Glutamatergic neuron (in vitro differentiated cells): ENCODE data around the gene THAP7. TPM values are rescaled to one million over a fixed set of nuclear protein-coding genes. Genes with fewer than 3 reads are reported as not detected.

Experiments
- DNase-seq: peaks from one replicate; pipeline ENCODE4 v3.0.0; 2022
- H3K27ac Mint-ChIP-seq: one replicate; pipeline ENCODE4 v1.8.0; 2020; ENCODE audit warnings: mild to moderate bottlenecking, mixed read lengths, inconsistent platforms; ENCODE audit not compliant: unreplicated experiment
- H3K27me3 Mint-ChIP-seq: one replicate; pipeline ENCODE4 v1.8.0; 2020; ENCODE audit warnings: mild to moderate bottlenecking, moderate library complexity, mixed read lengths, inconsistent platforms; ENCODE audit not compliant: unreplicated experiment
- H3K36me3 Mint-ChIP-seq: one replicate; pipeline ENCODE4 v1.8.0; 2020; ENCODE audit warnings: mild to moderate bottlenecking, mixed read lengths, inconsistent platforms; ENCODE audit not compliant: unreplicated experiment
- H3K4me1 Mint-ChIP-seq: one replicate; pipeline ENCODE4 v1.8.0; 2020; ENCODE audit warnings: mild to moderate bottlenecking, low read depth, mixed read lengths, inconsistent platforms; ENCODE audit not compliant: unreplicated experiment
- H3K4me3 Mint-ChIP-seq: one replicate; pipeline ENCODE4 v1.8.0; 2020; ENCODE audit warnings: mild to moderate bottlenecking, mixed read lengths, inconsistent platforms; ENCODE audit not compliant: unreplicated experiment
- H3K9me3 Mint-ChIP-seq: one replicate; pipeline ENCODE4 v1.8.0; 2020; ENCODE audit warnings: mild to moderate bottlenecking, moderate library complexity, mixed read lengths, inconsistent platforms; ENCODE audit not compliant: unreplicated experiment
- total RNA-seq: library from RNA; stranded (reverse); fragmentation: NEBNext Ultra II Directional; extraction: Animal tissue kit (Norgen Biotek cat#: 25700); gene quantifications from one replicate; pipeline ENCODE4 v1.2.1, GENCODE V29; 2021; ENCODE audit not compliant: unreplicated experiment
- TF ChIP-seq, protein P1 (sequence below): fragments of 200-600 bp; sonication (generic); IDR thresholded peaks from one replicate; pipeline ENCODE4 v1.5.0; 2021; ENCODE audit not compliant: partially characterized antibody, unreplicated experiment

The THAP7 gene
- total RNA-seq, 1 donor from 2014 or later: 17.8 TPM

- Mint-ChIP-seq H3K27me3 (peaks cover 16% of the 10 kb centered on the region), H3K27ac (peak overlapping the region; percentile 82), H3K4me1 (peaks cover 39% of the 10 kb centered on the region), H3K4me3 (no peak overlapping the region), H3K9me3 (peaks cover 19% of the 10 kb centered on the region), H3K36me3 (no peaks in the 10 kb centered on the region)
- TF ChIP-seq, protein P1, sequence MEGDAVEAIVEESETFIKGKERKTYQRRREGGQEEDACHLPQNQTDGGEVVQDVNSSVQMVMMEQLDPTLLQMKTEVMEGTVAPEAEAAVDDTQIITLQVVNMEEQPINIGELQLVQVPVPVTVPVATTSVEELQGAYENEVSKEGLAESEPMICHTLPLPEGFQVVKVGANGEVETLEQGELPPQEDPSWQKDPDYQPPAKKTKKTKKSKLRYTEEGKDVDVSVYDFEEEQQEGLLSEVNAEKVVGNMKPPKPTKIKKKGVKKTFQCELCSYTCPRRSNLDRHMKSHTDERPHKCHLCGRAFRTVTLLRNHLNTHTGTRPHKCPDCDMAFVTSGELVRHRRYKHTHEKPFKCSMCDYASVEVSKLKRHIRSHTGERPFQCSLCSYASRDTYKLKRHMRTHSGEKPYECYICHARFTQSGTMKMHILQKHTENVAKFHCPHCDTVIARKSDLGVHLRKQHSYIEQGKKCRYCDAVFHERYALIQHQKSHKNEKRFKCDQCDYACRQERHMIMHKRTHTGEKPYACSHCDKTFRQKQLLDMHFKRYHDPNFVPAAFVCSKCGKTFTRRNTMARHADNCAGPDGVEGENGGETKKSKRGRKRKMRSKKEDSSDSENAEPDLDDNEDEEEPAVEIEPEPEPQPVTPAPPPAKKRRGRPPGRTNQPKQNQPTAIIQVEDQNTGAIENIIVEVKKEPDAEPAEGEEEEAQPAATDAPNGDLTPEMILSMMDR: no peak
- no peak for DNase-seq
Observed at GRCh38 chr22:21047035-21047661, 45.2 kb upstream of the THAP7 start.

- peaks cover 28% of the 10 kb centered on the region for H3K4me1 Mint-ChIP-seq
- peak; percentile 98 for DNase-seq
- TF ChIP-seq, protein P1: no peak
Observed at GRCh38 chr22:21045585-21046294, 43.8 kb upstream of the THAP7 start, which contains the start of gene LRRC74B. Gene LRRC74B, plus strand, starts transcription at chr22:21045946. Its CDS starts 41 bp downstream, at chr22:21045987.

DNA sequence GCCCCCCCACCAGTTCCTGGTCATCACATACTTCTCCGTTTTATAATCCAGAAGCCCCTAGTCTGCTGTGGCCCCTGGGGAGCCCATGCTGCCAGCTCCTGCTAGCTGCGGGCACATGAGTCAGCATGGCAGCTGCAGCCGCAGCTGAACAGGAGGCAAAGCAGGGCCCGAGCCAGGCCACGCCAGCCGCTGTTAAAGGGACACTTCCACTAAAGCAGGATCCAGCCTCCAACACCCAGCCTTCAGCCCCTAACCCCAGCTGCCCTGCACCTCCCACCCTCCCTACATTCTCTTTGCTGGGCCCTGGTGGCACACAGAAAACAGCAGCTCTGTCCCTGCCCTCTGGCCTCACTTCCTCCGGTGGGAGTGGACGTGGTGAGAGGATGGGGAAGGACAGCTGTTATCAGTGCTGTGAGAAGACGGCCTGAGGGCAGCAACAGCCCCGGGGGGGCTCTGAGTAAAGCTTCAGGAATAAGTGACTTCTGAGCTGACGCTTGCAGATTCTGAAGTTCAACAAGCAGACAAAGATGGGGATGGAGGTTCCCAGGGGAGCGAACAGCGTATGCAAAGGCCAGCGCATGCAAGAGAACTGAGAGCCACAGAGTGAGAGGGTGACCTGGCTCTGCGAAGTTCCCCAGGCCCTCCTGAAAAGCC lies 43.1 kb upstream of the THAP7 start:
- Mint-ChIP-seq H3K27me3 (peaks cover 11% of the 10 kb centered on the region), H3K4me1 (peaks cover 28% of the 10 kb centered on the region), H3K27ac (peak overlapping the region; percentile 95), H3K36me3 (no peaks in the 10 kb centered on the region), H3K9me3 (peaks cover 16% of the 10 kb centered on the region), H3K4me3 (peak overlapping the region; percentile 93)
- TF ChIP-seq, protein P1: no peak
- DNase-seq: peak; percentile 73

More at GRCh38 chr22:21045585-21046294, 43.8 kb upstream of the THAP7 start, which contains the start of gene LRRC74B:
- H3K27me3 Mint-ChIP-seq: peaks cover 11% of the 10 kb centered on the region
- H3K36me3 Mint-ChIP-seq: no peaks in the 10 kb centered on the region
- H3K4me3 Mint-ChIP-seq: peak within 1 kb of the TSS; percentile 93
- H3K27ac Mint-ChIP-seq: peak within 1 kb of the TSS; percentile 95
- H3K9me3 Mint-ChIP-seq: peaks cover 19% of the 10 kb centered on the region

DNA sequence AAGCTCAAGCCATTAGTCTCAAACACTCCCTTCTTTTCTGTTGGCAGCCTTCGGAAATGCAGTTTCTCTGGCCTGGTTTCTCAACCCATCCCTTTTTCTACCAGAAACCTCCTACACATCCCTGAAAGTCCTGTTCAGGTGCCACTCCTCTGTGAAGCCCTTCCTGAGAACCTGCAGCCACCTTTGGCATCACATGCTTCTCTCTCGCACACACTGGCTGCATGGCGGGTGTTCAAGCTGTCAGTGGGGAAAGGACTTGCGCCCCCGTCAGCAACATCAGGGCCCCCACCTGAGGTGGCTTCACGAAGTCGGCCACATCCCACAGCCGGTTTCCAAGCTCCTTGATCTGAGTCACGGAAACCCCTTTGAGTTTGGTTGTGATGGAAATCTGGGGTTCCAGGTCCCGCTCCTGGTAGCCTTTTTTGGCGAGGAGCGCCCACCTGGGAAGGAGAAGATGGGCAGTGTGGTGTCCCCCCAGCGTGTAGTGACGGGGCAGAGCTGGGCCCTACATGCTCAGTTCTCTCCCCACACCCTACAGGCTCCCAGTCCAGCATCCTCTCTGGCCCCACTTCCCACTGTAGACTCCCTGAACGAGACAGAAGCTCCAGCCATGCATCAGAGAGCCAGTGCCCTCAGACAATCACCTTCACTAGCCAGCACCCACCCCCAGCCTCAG lies 42.1 kb upstream of the THAP7 start:
- no peak for DNase-seq
- H3K4me3 Mint-ChIP-seq: peak overlapping the region; percentile 93
- peak overlapping the region; percentile 95 for H3K27ac Mint-ChIP-seq
- no peaks in the 10 kb centered on the region for H3K36me3 Mint-ChIP-seq
- TF ChIP-seq, protein P1: no peak
- H3K4me1 Mint-ChIP-seq: peaks cover 28% of the 10 kb centered on the region
- peaks cover 16% of the 10 kb centered on the region for H3K9me3 Mint-ChIP-seq
- peaks cover 13% of the 10 kb centered on the region for H3K27me3 Mint-ChIP-seq
